ENCODE results near the gene SFRP5. TPM values are rescaled to one million over a fixed set of nuclear protein-coding genes. Genes with fewer than 3 reads are reported as not detected.

Gene SFRP5
- total RNA-seq, 1 donor from 2014 or later = not detected

DNA sequence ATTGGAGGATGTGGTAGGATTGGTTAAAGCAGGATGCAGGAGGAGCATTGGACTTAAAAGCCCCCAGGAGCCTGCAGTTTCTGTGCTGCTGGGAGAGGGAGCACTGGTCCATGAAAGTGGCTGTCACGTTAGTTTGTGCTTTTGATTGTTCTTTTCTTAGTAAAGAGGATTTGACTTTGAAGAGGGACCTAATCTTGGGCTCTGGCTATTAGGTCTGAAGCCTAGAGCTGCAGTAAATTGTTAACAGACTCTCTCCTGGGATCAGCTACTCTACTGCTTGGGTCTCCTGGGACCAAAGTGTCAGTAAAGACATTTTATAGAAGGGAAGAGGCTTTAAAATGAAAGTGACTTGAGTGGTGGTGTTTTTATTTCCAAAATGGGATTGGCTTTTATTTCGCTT lies 31.2 kb downstream of the SFRP5 start:
- TF ChIP-seq, protein P1, sequence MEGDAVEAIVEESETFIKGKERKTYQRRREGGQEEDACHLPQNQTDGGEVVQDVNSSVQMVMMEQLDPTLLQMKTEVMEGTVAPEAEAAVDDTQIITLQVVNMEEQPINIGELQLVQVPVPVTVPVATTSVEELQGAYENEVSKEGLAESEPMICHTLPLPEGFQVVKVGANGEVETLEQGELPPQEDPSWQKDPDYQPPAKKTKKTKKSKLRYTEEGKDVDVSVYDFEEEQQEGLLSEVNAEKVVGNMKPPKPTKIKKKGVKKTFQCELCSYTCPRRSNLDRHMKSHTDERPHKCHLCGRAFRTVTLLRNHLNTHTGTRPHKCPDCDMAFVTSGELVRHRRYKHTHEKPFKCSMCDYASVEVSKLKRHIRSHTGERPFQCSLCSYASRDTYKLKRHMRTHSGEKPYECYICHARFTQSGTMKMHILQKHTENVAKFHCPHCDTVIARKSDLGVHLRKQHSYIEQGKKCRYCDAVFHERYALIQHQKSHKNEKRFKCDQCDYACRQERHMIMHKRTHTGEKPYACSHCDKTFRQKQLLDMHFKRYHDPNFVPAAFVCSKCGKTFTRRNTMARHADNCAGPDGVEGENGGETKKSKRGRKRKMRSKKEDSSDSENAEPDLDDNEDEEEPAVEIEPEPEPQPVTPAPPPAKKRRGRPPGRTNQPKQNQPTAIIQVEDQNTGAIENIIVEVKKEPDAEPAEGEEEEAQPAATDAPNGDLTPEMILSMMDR (IDR thresholded peaks at IDR 0.05; ENCODE audit: partially characterized antibody, unreplicated experiment) = no peak
- Mint-ChIP-seq H3K27ac (ENCODE audit: unreplicated experiment) (no peak overlapping the region), H3K36me3 (ENCODE audit: unreplicated experiment) (peaks cover 8% of the 10 kb centered on the region), H3K9me3 (ENCODE audit: unreplicated experiment) (peaks cover 8% of the 10 kb centered on the region), H3K4me3 (ENCODE audit: unreplicated experiment) (no peak overlapping the region), H3K27me3 (ENCODE audit: unreplicated experiment) (peaks cover 11% of the 10 kb centered on the region), H3K4me1 (ENCODE audit: low read depth, unreplicated experiment) (peaks cover 14% of the 10 kb centered on the region)
- no peak for DNase-seq

GRCh38 chr10:97738616-97739015 lies 33.2 kb downstream of the SFRP5 start:
- DNase-seq = no peak
- H3K9me3 Mint-ChIP-seq (ENCODE audit: unreplicated experiment) = peaks cover 8% of the 10 kb centered on the region
- peaks cover 9% of the 10 kb centered on the region for H3K36me3 Mint-ChIP-seq (ENCODE audit: unreplicated experiment)
- peaks cover 12% of the 10 kb centered on the region for H3K4me1 Mint-ChIP-seq (ENCODE audit: low read depth, unreplicated experiment)
- H3K4me3 Mint-ChIP-seq (ENCODE audit: unreplicated experiment) = peak overlapping the region; percentile 96
- H3K27me3 Mint-ChIP-seq (ENCODE audit: unreplicated experiment) = peaks cover 10% of the 10 kb centered on the region
- H3K27ac Mint-ChIP-seq (ENCODE audit: unreplicated experiment) = no peak overlapping the region
- TF ChIP-seq, protein P1 (IDR thresholded peaks at IDR 0.05; ENCODE audit: partially characterized antibody, unreplicated experiment) = no peak

DNA sequence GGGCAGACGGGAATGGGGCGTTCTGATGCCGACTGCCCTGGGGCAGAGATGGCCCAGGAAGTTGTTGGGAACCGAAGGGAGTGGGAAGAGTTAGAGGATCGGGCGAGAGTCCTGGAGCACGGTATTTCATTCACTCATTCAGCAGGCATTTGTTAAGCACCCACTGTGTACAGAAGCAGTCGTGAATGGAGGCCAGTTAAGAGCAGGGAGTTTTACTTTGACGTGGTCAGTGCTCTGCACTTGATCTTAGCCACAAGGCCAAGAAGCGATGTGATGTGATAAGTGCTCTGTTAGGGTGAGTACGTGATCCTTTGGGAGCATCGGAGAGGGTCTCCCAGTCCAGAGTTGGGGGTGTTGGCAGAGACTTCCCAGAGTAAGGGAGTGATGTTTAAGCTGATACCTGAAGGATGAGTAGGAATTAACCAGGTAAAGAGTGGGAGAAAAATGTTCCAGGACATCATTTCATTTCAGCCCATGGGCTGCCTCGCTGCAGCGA lies 34.0 kb downstream of the SFRP5 start:
- peaks cover 8% of the 10 kb centered on the region for H3K9me3 Mint-ChIP-seq (ENCODE audit: unreplicated experiment)
- peaks cover 10% of the 10 kb centered on the region for H3K27me3 Mint-ChIP-seq (ENCODE audit: unreplicated experiment)
- TF ChIP-seq, protein P1 (IDR thresholded peaks at IDR 0.05; ENCODE audit: partially characterized antibody, unreplicated experiment) = no peak
- peaks cover 7% of the 10 kb centered on the region for H3K4me1 Mint-ChIP-seq (ENCODE audit: low read depth, unreplicated experiment)
- no peak for DNase-seq
- H3K27ac Mint-ChIP-seq (ENCODE audit: unreplicated experiment) = peak overlapping the region; percentile 30
- H3K4me3 Mint-ChIP-seq (ENCODE audit: unreplicated experiment) = peak overlapping the region; percentile 96
- H3K36me3 Mint-ChIP-seq (ENCODE audit: unreplicated experiment) = peaks cover 9% of the 10 kb centered on the region

- Mint-ChIP-seq H3K4me1 (ENCODE audit: low read depth, unreplicated experiment) (peaks cover 7% of the 10 kb centered on the region), H3K9me3 (ENCODE audit: unreplicated experiment) (peaks cover 8% of the 10 kb centered on the region), H3K4me3 (ENCODE audit: unreplicated experiment) (peak within 1 kb of the TSS; percentile 96), H3K27me3 (ENCODE audit: unreplicated experiment) (peaks cover 10% of the 10 kb centered on the region), H3K27ac (ENCODE audit: unreplicated experiment) (peak within 1 kb of the TSS; percentile 91), H3K36me3 (ENCODE audit: unreplicated experiment) (peaks cover 9% of the 10 kb centered on the region)
- DNase-seq = peak; percentile 99
- TF ChIP-seq, protein P1 (IDR thresholded peaks at IDR 0.05; ENCODE audit: partially characterized antibody, unreplicated experiment) = no peak
These were observed 34.7 kb downstream of the SFRP5 start, which contains the start of gene ZFYVE27 for GRCh38 chr10:97736902-97737769. TSS of gene ZFYVE27 (plus strand) at chr10:97737128. CDS start at chr10:97738478, 1,350 bp downstream.

DNA sequence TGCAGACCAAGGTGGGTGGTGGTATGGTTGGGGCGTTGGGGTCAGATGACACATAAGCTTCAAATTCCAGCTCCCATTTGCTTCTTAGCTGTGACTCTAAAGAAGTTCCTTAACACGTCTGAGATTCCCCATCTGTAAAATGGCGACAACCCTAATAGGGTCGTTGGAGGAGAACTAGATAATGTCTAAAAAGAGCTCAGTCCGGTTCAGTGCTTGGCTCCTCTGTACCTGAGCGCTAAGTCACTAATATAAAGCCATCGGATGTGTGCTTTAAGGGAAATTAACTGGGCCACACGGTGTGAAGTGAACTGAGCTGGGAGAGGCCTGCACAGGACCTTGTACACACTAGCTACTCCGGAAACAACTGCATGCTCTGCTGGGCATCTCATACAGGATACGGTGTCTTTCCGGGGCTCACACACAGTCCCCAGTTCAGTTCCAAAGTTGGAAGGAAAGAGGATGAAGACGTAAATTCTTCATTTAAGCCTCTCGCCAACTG lies 35.3 kb downstream of the SFRP5 start:
- no peak for DNase-seq
- peaks cover 8% of the 10 kb centered on the region for H3K9me3 Mint-ChIP-seq (ENCODE audit: unreplicated experiment)
- H3K36me3 Mint-ChIP-seq (ENCODE audit: unreplicated experiment) = peaks cover 9% of the 10 kb centered on the region
- H3K27me3 Mint-ChIP-seq (ENCODE audit: unreplicated experiment) = peaks cover 10% of the 10 kb centered on the region
- peak overlapping the region; percentile 91 for H3K27ac Mint-ChIP-seq (ENCODE audit: unreplicated experiment)
- TF ChIP-seq, protein P1 (IDR thresholded peaks at IDR 0.05; ENCODE audit: partially characterized antibody, unreplicated experiment) = no peak
- peak overlapping the region; percentile 96 for H3K4me3 Mint-ChIP-seq (ENCODE audit: unreplicated experiment)
- H3K4me1 Mint-ChIP-seq (ENCODE audit: low read depth, unreplicated experiment) = peaks cover 7% of the 10 kb centered on the region

Data from glutamatergic neuron (in vitro differentiated cells).